Right atrium auricular region (tissue), 2 donors: ENCODE data around the gene BHMT. TPM values are rescaled to one million over a fixed set of nuclear protein-coding genes. Genes with fewer than 3 reads are reported as not detected.

Experiments
- DNase-seq: peaks from one replicate; pipeline ENCODE4 v3.0.0-alpha.2; 2019; ENCODE audit warnings: low spot score
- H3K27ac ChIP-seq, 2 donors: fragments of 200-600 bp; sonication (generic); 1 replicate in 1 of 2; 2 replicates in 1 of 2; pipeline ENCODE4 v1.5.1; 2016 to 2019
- H3K27me3 ChIP-seq, 2 donors: fragments of 200-600 bp; sonication (generic); one replicate each; pipeline versions ENCODE4 v1.5.1 to v1.6.0; 2017 to 2019
- H3K36me3 ChIP-seq: fragments of 200-600 bp; sonication (generic); one replicate; pipeline ENCODE4 v1.5.1; 2016
- H3K4me1 ChIP-seq, 2 donors: fragments of 200-600 bp; sonication (generic); one replicate each; pipeline versions ENCODE4 v1.5.1 to v1.6.0; 2017 to 2019
- H3K4me3 ChIP-seq, 2 donors: fragments of 200-600 bp; sonication (generic); 1 replicate in 1 of 2; 2 replicates in 1 of 2; pipeline ENCODE4 v1.5.1; 2017 to 2019; ENCODE audit warnings: mild to moderate bottlenecking in 1 of 2, moderate library complexity in 1 of 2
- H3K9me3 ChIP-seq, 2 donors: fragments of 200-600 bp; sonication (generic); one replicate each; pipeline ENCODE4 v1.5.1; 2019
- CTCF ChIP-seq, 2 donors: fragments of 200-600 bp; sonication (generic); IDR thresholded peaks; one replicate each; pipeline ENCODE4 v1.5.1; 2019; ENCODE audit warnings: antibody characterized with exemption in 2 of 2
- total RNA-seq, 2 donors: library from RNA; depleted of rRNA; stranded (reverse); fragments of >200 nt; gene quantifications; one replicate each; pipeline ENCODE4 v1.1.0, GENCODE V29; 2016

BHMT gene
- total RNA-seq, 2 donors from 2014 or later, result not detected

GRCh38 chr5:79108086-79108485 lies 3.5 kb upstream of the BHMT start:
- Histone ChIP-seq H3K27ac (no peak overlapping the region), H3K4me3 (no peak overlapping the region), H3K9me3 (no peaks in the 10 kb centered on the region), H3K4me1 (peaks cover 0 to 17% of the 10 kb centered on the region in 2 donors), H3K36me3 (no peaks in the 10 kb centered on the region), H3K27me3 (peaks cover 5 to 10% of the 10 kb centered on the region in 2 donors)
- no peak for TF ChIP-seq CTCF (IDR thresholded peaks at IDR 0.05)
- no peak for DNase-seq

GRCh38 chr5:79108792-79109191 lies 2.8 kb upstream of the BHMT start:
- no peak overlapping the region for H3K4me3 ChIP-seq
- H3K27ac ChIP-seq, result no peak overlapping the region
- peaks cover 5 to 10% of the 10 kb centered on the region in 2 donors for H3K27me3 ChIP-seq
- no peak for DNase-seq
- H3K9me3 ChIP-seq, result no peaks in the 10 kb centered on the region
- no peaks in the 10 kb centered on the region for H3K36me3 ChIP-seq
- peaks cover 0 to 17% of the 10 kb centered on the region in 2 donors for H3K4me1 ChIP-seq
- no peak for TF ChIP-seq CTCF (IDR thresholded peaks at IDR 0.05)

- H3K4me3 ChIP-seq, result no peak overlapping the region
- no peak overlapping the region for H3K27ac ChIP-seq
- no peaks in the 10 kb centered on the region for H3K9me3 ChIP-seq
- H3K4me1 ChIP-seq, result peaks cover 0 to 17% of the 10 kb centered on the region in 2 donors
- peaks cover 5 to 10% of the 10 kb centered on the region in 2 donors for H3K27me3 ChIP-seq
- no peak for DNase-seq
- peak in 1 of 2 donors; percentile 55 for TF ChIP-seq CTCF (IDR thresholded peaks at IDR 0.05)
- H3K36me3 ChIP-seq, result no peaks in the 10 kb centered on the region
Observed at GRCh38 chr5:79109527-79110492, 1.8 kb upstream of the BHMT start.

GRCh38 chr5:79111960-79112702 lies 522 bp downstream of the BHMT start:
- Histone ChIP-seq H3K27ac (no peak overlapping the region), H3K36me3 (no peaks in the 10 kb centered on the region), H3K4me1 (peaks cover 0 to 17% of the 10 kb centered on the region in 2 donors), H3K27me3 (peaks cover 5 to 10% of the 10 kb centered on the region in 2 donors), H3K4me3 (peak overlapping the region in 1 of 2 donors; percentile 18), H3K9me3 (no peaks in the 10 kb centered on the region)
- no peak for TF ChIP-seq CTCF (IDR thresholded peaks at IDR 0.05)
- DNase-seq, result no peak

- Histone ChIP-seq H3K36me3 (no peaks in the 10 kb centered on the region), H3K27ac (no peak overlapping the region), H3K4me1 (peaks cover 0 to 12% of the 10 kb centered on the region in 2 donors), H3K4me3 (no peak overlapping the region), H3K9me3 (no peaks in the 10 kb centered on the region), H3K27me3 (peaks cover 5 to 10% of the 10 kb centered on the region in 2 donors)
- no peak for DNase-seq
- TF ChIP-seq CTCF (IDR thresholded peaks at IDR 0.05), result no peak
Observed at GRCh38 chr5:79112703-79113058, 1.1 kb downstream of the BHMT start.
